HG02798 (cell line): ENCODE measurements around the gene GDPD4.
"Not testable (repeated sequence)": the region's sequence is repeated elsewhere in the genome, so short reads cannot be mapped to it uniquely, and the experiment has no call there.

Experiments used
- ATAC-seq: cut with Tn5 transposase; IDR thresholded peaks from one replicate; pipeline ENCODE4 v1.9.1; 2021; ENCODE audit warnings: mild to moderate bottlenecking; ENCODE audit not compliant: unreplicated experiment, poor library complexity

Gene GDPD4

GRCh38 chr11:77300028-77300427 is 1.5 kb downstream of the GDPD4 start:
- ATAC-seq = not testable (repeated sequence)

GRCh38 chr11:77299528-77299993 is 1.9 kb downstream of the GDPD4 start:
- no peak for ATAC-seq

- no peak for ATAC-seq
Observed at GRCh38 chr11:77294040-77294439, 7.4 kb downstream of the GDPD4 start.

GRCh38 chr11:77289737-77290136 is 11.7 kb downstream of the GDPD4 start:
- ATAC-seq = no peak

GRCh38 chr11:77287615-77288273 is 13.7 kb downstream of the GDPD4 start:
- no peak for ATAC-seq

GRCh38 chr11:77287136-77287535 is 14.3 kb downstream of the GDPD4 start:
- no peak for ATAC-seq

GRCh38 chr11:77284476-77285468 is 16.7 kb downstream of the GDPD4 start:
- ATAC-seq = no peak

- ATAC-seq = no peak
Observed at GRCh38 chr11:77283101-77283500, 18.4 kb downstream of the GDPD4 start.

GRCh38 chr11:77278595-77279506 is 22.6 kb downstream of the GDPD4 start:
- no peak for ATAC-seq

- ATAC-seq = no peak
Observed at GRCh38 chr11:77276271-77276670, 25.2 kb downstream of the GDPD4 start.

- ATAC-seq = no peak
Observed at GRCh38 chr11:77270921-77271320, 30.6 kb downstream of the GDPD4 start.

- no peak for ATAC-seq
Observed at GRCh38 chr11:77269484-77270123, 31.9 kb downstream of the GDPD4 start.

GRCh38 chr11:77267962-77268361 is 33.5 kb downstream of the GDPD4 start:
- no peak for ATAC-seq

GRCh38 chr11:77266766-77267165 is 34.7 kb downstream of the GDPD4 start:
- no peak for ATAC-seq

- ATAC-seq = no peak
Observed at GRCh38 chr11:77262803-77263202, 38.7 kb downstream of the GDPD4 start.

- no peak for ATAC-seq
Observed at GRCh38 chr11:77259641-77260040, 41.8 kb downstream of the GDPD4 start.

- ATAC-seq = no peak
Observed at GRCh38 chr11:77253690-77254089, 47.8 kb downstream of the GDPD4 start.

- ATAC-seq = no peak
Observed at GRCh38 chr11:77252555-77253270, 48.8 kb downstream of the GDPD4 start.
